ENCODE data around the gene SMCHD1. TPM values are rescaled to one million over a fixed set of nuclear protein-coding genes. Genes with fewer than 3 reads are reported as not detected.

The SMCHD1 gene
- total RNA-seq, 1 donor from 2014 or later: 58.5 TPM

GRCh38 chr18:2853926-2854664 is 198.6 kb downstream of the SMCHD1 start:
- DNase-seq: no peak

Other genes with a start within 250 kb of the SMCHD1 start
- gene METTL4, start 84.2 kb upstream of the SMCHD1 start, total RNA-seq: 14.3 and 14.8 TPM in 2 replicates
- gene NDC80, start 84.2 kb upstream of the SMCHD1 start, total RNA-seq: 9.0 and 38.6 TPM in 2 replicates
- gene EMILIN2, start 191.3 kb downstream of the SMCHD1 start, total RNA-seq: 4.4 and 8.7 TPM in 2 replicates